Brain microvascular endothelial cell (primary cell): ENCODE data around the gene CRTC1.

ENCODE experiments used
- DNase-seq: peaks from one replicate; pipeline ENCODE4 v3.0.0-alpha.2; 2020
- H3K27ac ChIP-seq: fragments of 250-450 bp; sonication (Bioruptor Pico); 2 replicates; pipeline ENCODE4 v1.5.1; 2020; ENCODE audit warnings: mild to moderate bottlenecking, moderate library complexity
- H3K27me3 ChIP-seq: fragments of 250-450 bp; sonication (Bioruptor Pico); replicated peaks from 2 replicates; pipeline ENCODE4 v1.5.1; 2020; ENCODE audit warnings: mild to moderate bottlenecking
- H3K36me3 ChIP-seq: fragments of 250-450 bp; sonication (Bioruptor Pico); replicated peaks from 2 replicates; pipeline ENCODE4 v1.5.1; 2020; ENCODE audit warnings: mild to moderate bottlenecking
- H3K4me3 ChIP-seq: 2 replicates; pipeline ENCODE4 v1.5.1; 2011; ENCODE audit warnings: low read depth, mild to moderate bottlenecking, control low read depth, low read length, moderate library complexity
- in situ Hi-C: cut with HindIII; loops from 2 replicates; pipeline ENCODE4 v1.10.0; 2017; ENCODE audit warnings: low sequenced_read_pairs, low pct_ligation_motif_present
- TF ChIP-seq, protein P1 (sequence below): IDR thresholded peaks from 2 replicates; pipeline ENCODE4 v1.5.1; 2011; ENCODE audit warnings: low read depth, mild to moderate bottlenecking, moderate library complexity, low read length, control low read depth, inconsistent platforms; ENCODE audit errors: missing control alignments

The CRTC1 gene

DNA sequence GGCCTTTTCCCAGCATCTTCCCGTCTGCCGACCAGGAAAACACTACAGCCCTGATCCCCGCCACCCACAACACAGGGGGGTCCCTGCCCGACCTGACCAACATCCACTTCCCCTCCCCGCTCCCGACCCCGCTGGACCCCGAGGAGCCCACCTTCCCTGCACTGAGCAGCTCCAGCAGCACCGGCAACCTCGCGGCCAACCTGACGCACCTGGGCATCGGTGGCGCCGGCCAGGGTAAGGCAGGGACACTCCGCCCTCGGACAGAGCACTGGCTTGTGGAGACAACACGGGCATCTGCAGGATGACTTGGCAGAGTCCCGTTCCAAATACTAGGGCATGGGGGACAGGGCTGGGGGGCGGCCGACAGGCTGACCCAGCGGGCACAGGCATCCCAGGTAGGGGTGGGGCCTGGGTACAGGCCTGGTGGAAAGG is 76.5 kb downstream of the CRTC1 start:
- TF ChIP-seq, protein P1, sequence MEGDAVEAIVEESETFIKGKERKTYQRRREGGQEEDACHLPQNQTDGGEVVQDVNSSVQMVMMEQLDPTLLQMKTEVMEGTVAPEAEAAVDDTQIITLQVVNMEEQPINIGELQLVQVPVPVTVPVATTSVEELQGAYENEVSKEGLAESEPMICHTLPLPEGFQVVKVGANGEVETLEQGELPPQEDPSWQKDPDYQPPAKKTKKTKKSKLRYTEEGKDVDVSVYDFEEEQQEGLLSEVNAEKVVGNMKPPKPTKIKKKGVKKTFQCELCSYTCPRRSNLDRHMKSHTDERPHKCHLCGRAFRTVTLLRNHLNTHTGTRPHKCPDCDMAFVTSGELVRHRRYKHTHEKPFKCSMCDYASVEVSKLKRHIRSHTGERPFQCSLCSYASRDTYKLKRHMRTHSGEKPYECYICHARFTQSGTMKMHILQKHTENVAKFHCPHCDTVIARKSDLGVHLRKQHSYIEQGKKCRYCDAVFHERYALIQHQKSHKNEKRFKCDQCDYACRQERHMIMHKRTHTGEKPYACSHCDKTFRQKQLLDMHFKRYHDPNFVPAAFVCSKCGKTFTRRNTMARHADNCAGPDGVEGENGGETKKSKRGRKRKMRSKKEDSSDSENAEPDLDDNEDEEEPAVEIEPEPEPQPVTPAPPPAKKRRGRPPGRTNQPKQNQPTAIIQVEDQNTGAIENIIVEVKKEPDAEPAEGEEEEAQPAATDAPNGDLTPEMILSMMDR, result no peak
- no peak for DNase-seq
- in situ Hi-C loops, result no loop called here

GRCh38 chr19:18760440-18761383 is 77.2 kb downstream of the CRTC1 start:
- no peaks in the 10 kb centered on the region for H3K27me3 ChIP-seq
- TF ChIP-seq, protein P1, result no peak
- no peak overlapping the region for H3K27ac ChIP-seq
- H3K4me3 ChIP-seq, result no peak overlapping the region
- H3K36me3 ChIP-seq, result no peaks in the 10 kb centered on the region
- in situ Hi-C loops, result no loop called here
- no peak for DNase-seq

More for the DNA sequence above, 76.5 kb downstream of the CRTC1 start:
- H3K36me3 ChIP-seq, result no peaks in the 10 kb centered on the region
- H3K4me3 ChIP-seq, result no peak overlapping the region
- H3K27me3 ChIP-seq, result no peaks in the 10 kb centered on the region
- H3K27ac ChIP-seq, result no peak overlapping the region

DNA sequence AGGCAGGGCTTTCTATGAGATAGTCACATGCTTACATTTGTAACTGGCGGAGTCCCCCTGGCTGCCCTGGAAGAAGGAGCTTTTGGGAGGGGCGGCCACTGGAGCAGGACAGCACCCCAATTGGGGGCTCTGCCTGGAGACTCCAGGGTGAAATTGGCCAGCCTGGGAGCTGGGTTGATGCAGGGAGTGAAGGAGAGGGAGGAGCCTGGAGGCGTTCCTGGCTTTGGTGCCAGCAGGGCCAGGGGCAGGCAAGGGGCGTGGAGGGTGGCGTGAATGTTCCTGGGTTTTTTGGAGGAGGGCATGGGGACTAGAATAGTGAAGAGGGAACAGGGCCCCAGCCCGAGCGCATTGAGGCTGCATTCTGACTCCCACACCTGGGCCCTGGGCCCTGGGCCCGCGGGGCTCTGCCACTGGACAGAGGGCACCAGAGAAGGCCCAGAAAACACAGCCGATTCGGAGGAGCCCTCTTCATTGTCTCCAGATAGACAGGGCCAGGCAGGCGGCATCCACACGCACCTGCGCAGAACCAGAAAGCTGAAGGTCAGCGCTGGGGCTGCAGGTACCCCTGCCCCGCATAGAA is 78.1 kb downstream of the CRTC1 start:
- no peak for DNase-seq
- in situ Hi-C loops, result no loop called here
- no peaks in the 10 kb centered on the region for H3K36me3 ChIP-seq
- H3K4me3 ChIP-seq, result no peak overlapping the region
- TF ChIP-seq, protein P1, result no peak
- H3K27ac ChIP-seq, result no peak overlapping the region
- H3K27me3 ChIP-seq, result no peaks in the 10 kb centered on the region

- Histone ChIP-seq H3K36me3 (no peaks in the 10 kb centered on the region), H3K27ac (no peak overlapping the region)
These were observed 78.9 kb downstream of the CRTC1 start for GRCh38 chr19:18762125-18763023.

More at GRCh38 chr19:18762125-18763023, 78.9 kb downstream of the CRTC1 start:
- DNase-seq, result no peak
- H3K27me3 ChIP-seq, result no peaks in the 10 kb centered on the region
- in situ Hi-C loops, result no loop called here
- TF ChIP-seq, protein P1, result no peak
- H3K4me3 ChIP-seq, result no peak overlapping the region
